ENCODE data around the gene CAB39. TPM values are rescaled to one million over a fixed set of nuclear protein-coding genes. Genes with fewer than 3 reads are reported as not detected.

Gene CAB39
- polyA plus RNA-seq, 1 donor (not counting 4 experiments of a cell fraction or from before 2014, with no cell fraction given), result 120 TPM

- Histone ChIP-seq H3K36me3 (ENCODE audit: control insufficient read depth in 2 of 2, extremely low read depth in 1 of 2, insufficient read depth in 2 of 2, low read length in 2 of 2) (no peaks in the 10 kb centered on the region), H3K9me3 (ENCODE audit: control insufficient read depth, low read depth, low read length) (no peaks in the 10 kb centered on the region), H3K79me2 (ENCODE audit: control insufficient read depth, insufficient read depth, low read length) (no peaks in the 10 kb centered on the region), H3K4me3 (ENCODE audit: control insufficient read depth in 2 of 3, extremely low read depth in 1 of 3, insufficient read depth in 2 of 3, low read depth in 1 of 3, low read length in 3 of 3) (no peak overlapping the region), H3K4me1 (ENCODE audit: control insufficient read depth, extremely low read depth, insufficient read depth, low read length) (peaks cover 2% of the 10 kb centered on the region), H2AFZ (ENCODE audit: control insufficient read depth, low read length) (no peak overlapping the region), H3K9me1 (ENCODE audit: control insufficient read depth, extremely low read depth, insufficient read depth, low read length) (no peaks in the 10 kb centered on the region), H3K27me3 (ENCODE audit: control insufficient read depth, extremely low read depth, insufficient read depth, low read length) (peaks cover 6% of the 10 kb centered on the region), H3K4me2 (ENCODE audit: control insufficient read depth, extremely low read depth, insufficient read depth, low read depth, low read length) (no peak overlapping the region), H4K20me1 (ENCODE audit: control insufficient read depth, extremely low read depth, insufficient read depth, low read length) (no peaks in the 10 kb centered on the region), H3K9ac (ENCODE audit: control insufficient read depth, extremely low read depth, insufficient read depth, low read length) (no peak overlapping the region), H3K27ac (ENCODE audit: control insufficient read depth, insufficient read depth, low read length) (no peak overlapping the region)
- no peak for TF ChIP-seq EZH2 (IDR thresholded peaks at IDR 0.05; ENCODE audit: low read length)
- TF ChIP-seq, protein P1, sequence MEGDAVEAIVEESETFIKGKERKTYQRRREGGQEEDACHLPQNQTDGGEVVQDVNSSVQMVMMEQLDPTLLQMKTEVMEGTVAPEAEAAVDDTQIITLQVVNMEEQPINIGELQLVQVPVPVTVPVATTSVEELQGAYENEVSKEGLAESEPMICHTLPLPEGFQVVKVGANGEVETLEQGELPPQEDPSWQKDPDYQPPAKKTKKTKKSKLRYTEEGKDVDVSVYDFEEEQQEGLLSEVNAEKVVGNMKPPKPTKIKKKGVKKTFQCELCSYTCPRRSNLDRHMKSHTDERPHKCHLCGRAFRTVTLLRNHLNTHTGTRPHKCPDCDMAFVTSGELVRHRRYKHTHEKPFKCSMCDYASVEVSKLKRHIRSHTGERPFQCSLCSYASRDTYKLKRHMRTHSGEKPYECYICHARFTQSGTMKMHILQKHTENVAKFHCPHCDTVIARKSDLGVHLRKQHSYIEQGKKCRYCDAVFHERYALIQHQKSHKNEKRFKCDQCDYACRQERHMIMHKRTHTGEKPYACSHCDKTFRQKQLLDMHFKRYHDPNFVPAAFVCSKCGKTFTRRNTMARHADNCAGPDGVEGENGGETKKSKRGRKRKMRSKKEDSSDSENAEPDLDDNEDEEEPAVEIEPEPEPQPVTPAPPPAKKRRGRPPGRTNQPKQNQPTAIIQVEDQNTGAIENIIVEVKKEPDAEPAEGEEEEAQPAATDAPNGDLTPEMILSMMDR (optimal IDR thresholded peaks at IDR 0.05 in 1 of 3, IDR thresholded peaks at IDR 0.05 in 1 of 3, conservative IDR thresholded peaks at IDR 0.05 in 1 of 3; ENCODE audit: extremely low read depth in 1 of 3, insufficient read depth in 2 of 3, low read length in 3 of 3), result no peak
- DNase-seq (ENCODE audit: low read depth, low spot score) (no peak), FAIRE-seq (no peak)
- dilution Hi-C loops (cut with MboI; ENCODE audit: extremely low pct_ligation_motif_present, low sequenced_read_pairs), result no loop called here
Observed at GRCh38 chr2:230869914-230870543, 157.4 kb downstream of the CAB39 start.

Small RNA genes within 50 kb of the gene (small RNA-seq; reads per million reads assigned to genes)
- gene BANF1P3 (ENCODE audit: insufficient read length in 3 of 3, low read depth in 3 of 3, low replicate concordance in 1 of 3) (0 reads per million in 3 experiments), gene RNU6-268P (ENCODE audit: insufficient read length in 3 of 3, low read depth in 3 of 3, low replicate concordance in 1 of 3) (0 to 0.33 (median 0.25) reads per million in 3 experiments)

Other genes starting within 250 kb of the CAB39 start
- gene ITM2C, start 152.1 kb downstream of the CAB39 start, polyA plus RNA-seq, result 46.1 to 78.2 TPM (median 55.0 TPM) in 3 replicates
- gene GPR55, start 212.4 kb downstream of the CAB39 start, polyA plus RNA-seq, result not detected in 3 replicates

All from keratinocyte (primary cell).